Measurements from ENCODE around the gene HOXC6.

DNA sequence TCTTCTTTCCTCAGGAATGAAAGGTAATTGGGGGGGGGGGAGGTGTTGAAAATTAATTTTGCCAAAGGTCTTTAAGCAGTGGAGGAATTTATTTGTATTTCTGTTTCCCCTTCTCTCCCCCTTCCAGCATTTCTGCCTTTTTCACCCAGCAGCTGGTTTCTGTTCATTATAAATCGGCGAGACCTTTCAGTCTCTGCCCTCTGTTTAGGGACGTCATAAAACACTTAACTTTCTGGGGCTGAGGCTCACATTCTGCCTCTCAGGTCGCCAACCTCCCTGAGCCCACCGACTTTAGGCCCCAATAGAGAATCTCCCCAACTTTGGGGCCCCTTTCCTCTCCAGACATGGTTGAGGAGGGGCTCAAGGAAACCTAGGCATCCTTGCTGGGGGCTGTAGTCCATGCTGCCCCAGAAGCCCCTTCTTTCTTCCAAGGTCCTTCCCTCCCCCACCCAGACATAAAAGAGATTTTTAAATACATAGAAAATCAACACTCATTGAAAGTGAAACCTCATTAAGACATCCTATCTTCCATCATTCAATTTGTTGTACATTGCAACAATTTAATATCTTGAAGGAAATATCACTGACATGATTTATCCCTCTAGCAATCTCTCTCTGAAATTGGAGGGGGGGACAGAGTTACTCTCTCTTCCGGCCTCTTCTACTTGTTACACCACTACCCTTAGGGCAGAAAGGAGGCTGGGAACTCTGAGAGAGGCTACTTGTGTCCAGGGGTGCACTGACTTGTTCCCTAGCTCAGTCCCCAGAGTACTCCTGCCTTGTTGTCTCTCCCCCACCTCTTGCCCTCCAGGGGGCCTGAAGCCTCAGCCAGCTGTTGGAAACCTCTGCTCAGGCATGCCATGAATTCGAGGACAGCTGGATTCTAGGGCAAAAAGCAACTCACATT is 2.5 kb upstream of the HOXC6 start:
- TF ChIP-seq, protein P1, sequence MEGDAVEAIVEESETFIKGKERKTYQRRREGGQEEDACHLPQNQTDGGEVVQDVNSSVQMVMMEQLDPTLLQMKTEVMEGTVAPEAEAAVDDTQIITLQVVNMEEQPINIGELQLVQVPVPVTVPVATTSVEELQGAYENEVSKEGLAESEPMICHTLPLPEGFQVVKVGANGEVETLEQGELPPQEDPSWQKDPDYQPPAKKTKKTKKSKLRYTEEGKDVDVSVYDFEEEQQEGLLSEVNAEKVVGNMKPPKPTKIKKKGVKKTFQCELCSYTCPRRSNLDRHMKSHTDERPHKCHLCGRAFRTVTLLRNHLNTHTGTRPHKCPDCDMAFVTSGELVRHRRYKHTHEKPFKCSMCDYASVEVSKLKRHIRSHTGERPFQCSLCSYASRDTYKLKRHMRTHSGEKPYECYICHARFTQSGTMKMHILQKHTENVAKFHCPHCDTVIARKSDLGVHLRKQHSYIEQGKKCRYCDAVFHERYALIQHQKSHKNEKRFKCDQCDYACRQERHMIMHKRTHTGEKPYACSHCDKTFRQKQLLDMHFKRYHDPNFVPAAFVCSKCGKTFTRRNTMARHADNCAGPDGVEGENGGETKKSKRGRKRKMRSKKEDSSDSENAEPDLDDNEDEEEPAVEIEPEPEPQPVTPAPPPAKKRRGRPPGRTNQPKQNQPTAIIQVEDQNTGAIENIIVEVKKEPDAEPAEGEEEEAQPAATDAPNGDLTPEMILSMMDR (IDR thresholded peaks at IDR 0.05) = no peak
- TF ChIP-seq POLR2AphosphoS5 (IDR thresholded peaks at IDR 0.05) = no peak
- TF ChIP-seq POLR2A (IDR thresholded peaks at IDR 0.05) = no peak
- TF ChIP-seq EP300 (IDR thresholded peaks at IDR 0.05) = no peak
